Stomach (tissue), 9 donors: ENCODE results near the gene GZMA. TPM values are rescaled to one million over a fixed set of nuclear protein-coding genes. Genes with fewer than 3 reads are reported as not detected.
"Not testable (repeated sequence)": the region's sequence is repeated elsewhere in the genome, so short reads cannot be mapped to it uniquely, and the experiment has no call there.

Experiments
- DNase-seq, 2 donors: peaks; one replicate each; pipeline versions ENCODE4 v3.0.0 to v3.0.0-alpha.2; 2013 to 2019
- H3K27ac ChIP-seq, 5 donors: fragments of 200-600 bp in 4 of 5; sonication (generic) in 4 of 5; one replicate each; pipeline ENCODE4 v1.5.1; 2013 to 2019; ENCODE audit warnings: mild to moderate bottlenecking in 1 of 5, moderate library complexity in 1 of 5
- H3K27me3 ChIP-seq, 3 donors: fragments of 200-600 bp; sonication (generic); one replicate each; pipeline ENCODE4 v1.5.1; 2017 to 2019; ENCODE audit warnings: mixed run types in 1 of 3
- H3K36me3 ChIP-seq, 4 donors: fragments of 200-600 bp; sonication (generic); 1 replicate in 3 of 4; 2 replicates in 1 of 4; pipeline ENCODE4 v1.5.1; 2016 to 2019
- H3K4me1 ChIP-seq, 4 donors: fragments of 200-600 bp; sonication (generic); one replicate each; pipeline ENCODE4 v1.5.1; 2016 to 2019
- H3K4me3 ChIP-seq, 4 donors: fragments of 200-600 bp; sonication (generic) in 3 of 4; one replicate each; pipeline ENCODE4 v1.5.1; 2016 to 2019; ENCODE audit warnings: mild to moderate bottlenecking in 1 of 4
- H3K9me3 ChIP-seq, 4 donors: fragments of 200-600 bp; sonication (generic); one replicate each; pipeline ENCODE4 v1.5.1; 2016 to 2019
- EP300 ChIP-seq: sonication (generic); formaldehyde crosslinking; IDR thresholded peaks from one replicate; pipeline ENCODE4 v1.6.1; 2017; ENCODE audit warnings: antibody characterized with exemption
- POLR2A ChIP-seq, 4 donors: fragments of 450-650 bp; IDR thresholded peaks; one replicate each; pipeline ENCODE4 v1.6.1; 2016; ENCODE audit warnings: antibody characterized with exemption in 4 of 4, control low read depth in 2 of 4, mild to moderate bottlenecking in 1 of 4, moderate library complexity in 1 of 4
- POLR2AphosphoS5 ChIP-seq, 3 donors: sonication (generic); formaldehyde crosslinking; IDR thresholded peaks; one replicate each; pipeline ENCODE4 v1.6.1; 2016; ENCODE audit warnings: antibody characterized with exemption in 3 of 3
- WGBS, 5 donors: extraction: QIAGEN DNeasy Blood & Tissue Kit in 3 of 5; methylation state at CpG; one replicate each; pipeline versions ENCODE4 v1.1.5 to v1.1.7; 2013 to 2018; 5-methylcytosine and 5-hydroxymethylcytosine counted together
- intact Hi-C: fragments of 100-400 bp; cut with DNase I; formaldehyde crosslinking; loops from one replicate; pipeline ENCODE4 v1.15.1; 2023; ENCODE audit warnings: low total_unique reads
- polyA plus RNA-seq, 3 donors: library from polyadenylated mRNA; stranded (reverse); fragments of 200-250 nt; gene quantifications; one replicate each; pipeline ENCODE4 v1.2.3, GENCODE V29; 2013
- total RNA-seq, 5 donors: library from RNA; depleted of rRNA; stranded (reverse); fragments of >200 nt; gene quantifications; one replicate each; pipeline versions ENCODE4 v1.1.0 to v1.2.3, GENCODE V29; 2014 to 2016
- TF ChIP-seq, protein P1 (sequence below), 7 experiments: fragments of 450-650 bp in 4 of 7; fragments of 200-600 bp in 3 of 7; sonication (generic) in 3 of 7; IDR thresholded peaks; one replicate each; pipeline ENCODE4 v1.5.1; 2016 to 2019; ENCODE audit warnings: antibody characterized with exemption in 7 of 7, control low read depth in 2 of 7, mild to moderate bottlenecking in 1 of 7
- donor health status: healthy with polysubstance abuse.
- donor health status: Bipolar disorder and iron deficiency.
- donor health status: healthy.

GZMA gene
- total and polyA plus RNA-seq, 8 donors, result 1.8 to 9.9 (median 3.8) TPM; not detected in 2

DNA sequence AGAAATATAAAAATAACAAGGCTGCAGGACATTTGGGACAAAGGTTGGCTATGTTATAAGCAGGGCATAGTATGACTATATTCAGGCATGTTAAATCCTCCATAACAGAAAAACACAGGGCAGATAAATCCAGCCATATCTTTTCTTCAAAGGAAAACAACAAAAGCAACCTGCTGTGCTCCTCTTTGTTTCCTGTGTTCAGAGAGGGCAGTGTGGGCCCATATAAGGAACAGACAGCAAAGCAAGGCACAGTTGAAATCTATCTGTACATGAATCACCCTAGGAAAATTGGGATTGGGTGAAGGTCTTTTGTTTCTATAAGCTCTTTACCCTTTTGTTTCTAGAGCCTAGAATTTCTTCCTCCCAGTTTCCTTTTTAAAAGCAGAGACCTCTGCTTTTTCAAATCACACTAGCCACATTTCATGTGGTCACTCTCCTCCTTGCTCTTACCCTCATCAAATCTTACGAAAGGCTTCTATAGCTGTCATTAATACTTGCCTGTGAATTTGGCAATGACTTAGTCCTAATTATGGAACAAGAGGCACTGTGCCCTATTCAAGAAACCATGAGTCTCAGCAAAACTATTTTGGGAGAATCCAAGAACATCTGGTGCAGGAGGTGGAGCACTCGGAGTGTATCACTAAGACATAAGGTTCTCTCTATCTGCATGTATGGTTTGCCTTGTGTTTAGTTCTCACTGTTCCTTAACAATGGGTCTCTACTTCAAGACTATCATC is 1.8 kb downstream of the GZMA start:
- intact Hi-C loops, result no loop called here
- no peak for TF ChIP-seq POLR2A (IDR thresholded peaks at IDR 0.05)
- no peak for TF ChIP-seq POLR2AphosphoS5 (IDR thresholded peaks at IDR 0.05)
- no peak for TF ChIP-seq EP300
- TF ChIP-seq, protein P1, sequence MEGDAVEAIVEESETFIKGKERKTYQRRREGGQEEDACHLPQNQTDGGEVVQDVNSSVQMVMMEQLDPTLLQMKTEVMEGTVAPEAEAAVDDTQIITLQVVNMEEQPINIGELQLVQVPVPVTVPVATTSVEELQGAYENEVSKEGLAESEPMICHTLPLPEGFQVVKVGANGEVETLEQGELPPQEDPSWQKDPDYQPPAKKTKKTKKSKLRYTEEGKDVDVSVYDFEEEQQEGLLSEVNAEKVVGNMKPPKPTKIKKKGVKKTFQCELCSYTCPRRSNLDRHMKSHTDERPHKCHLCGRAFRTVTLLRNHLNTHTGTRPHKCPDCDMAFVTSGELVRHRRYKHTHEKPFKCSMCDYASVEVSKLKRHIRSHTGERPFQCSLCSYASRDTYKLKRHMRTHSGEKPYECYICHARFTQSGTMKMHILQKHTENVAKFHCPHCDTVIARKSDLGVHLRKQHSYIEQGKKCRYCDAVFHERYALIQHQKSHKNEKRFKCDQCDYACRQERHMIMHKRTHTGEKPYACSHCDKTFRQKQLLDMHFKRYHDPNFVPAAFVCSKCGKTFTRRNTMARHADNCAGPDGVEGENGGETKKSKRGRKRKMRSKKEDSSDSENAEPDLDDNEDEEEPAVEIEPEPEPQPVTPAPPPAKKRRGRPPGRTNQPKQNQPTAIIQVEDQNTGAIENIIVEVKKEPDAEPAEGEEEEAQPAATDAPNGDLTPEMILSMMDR (IDR thresholded peaks at IDR 0.05), result no peak
- no peaks in the 10 kb centered on the region for H3K27me3 ChIP-seq
- peaks cover 0 to 9% (median 2%) of the 10 kb centered on the region in 4 donors for H3K9me3 ChIP-seq
- H3K27ac ChIP-seq, result no peak overlapping the region
- no peaks in the 10 kb centered on the region for H3K36me3 ChIP-seq
- peak overlapping the region in 1 of 4 donors; percentile 0 for H3K4me3 ChIP-seq
- 78 to 90% (median 85%) methylated on average over 2 of the region's 2 CpGs for WGBS, 5 donors
- DNase-seq, result no peak
- H3K4me1 ChIP-seq, result no peaks in the 10 kb centered on the region

DNA sequence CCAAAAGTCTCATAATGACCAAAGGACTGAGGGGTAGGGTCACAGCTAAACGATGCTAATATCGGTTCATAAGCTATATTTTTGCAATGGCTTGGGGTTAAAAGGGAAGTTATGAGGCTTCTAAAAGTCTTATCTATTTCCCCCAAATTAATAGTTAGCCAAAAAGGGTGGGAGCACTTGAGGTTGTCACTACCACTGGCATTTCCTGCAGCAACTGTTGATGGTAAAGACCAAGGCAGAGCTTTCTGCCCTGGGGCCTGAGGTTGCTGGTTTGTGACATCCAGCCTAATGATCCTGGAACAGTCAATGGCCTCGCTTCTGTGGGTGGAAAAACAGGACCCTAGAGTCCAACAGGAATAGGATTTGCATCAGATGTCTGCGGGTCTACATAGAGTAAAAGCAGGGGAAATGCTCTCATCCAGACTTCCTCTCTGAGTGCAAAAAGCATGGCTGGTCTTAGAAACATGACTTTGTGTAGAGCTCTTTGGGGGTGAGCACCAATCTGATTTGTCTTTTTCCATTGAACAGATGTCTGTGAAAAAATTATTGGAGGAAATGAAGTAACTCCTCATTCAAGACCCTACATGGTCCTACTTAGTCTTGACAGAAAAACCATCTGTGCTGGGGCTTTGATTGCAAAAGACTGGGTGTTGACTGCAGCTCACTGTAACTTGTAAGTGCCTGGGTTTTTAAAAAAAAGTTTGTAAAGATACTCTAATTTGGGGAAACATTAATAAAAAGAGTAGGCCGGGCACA is 2.7 kb downstream of the GZMA start:
- no peak for DNase-seq
- Histone ChIP-seq H3K9me3 (peaks cover 0 to 9% (median 2%) of the 10 kb centered on the region in 4 donors), H3K27ac (no peak overlapping the region), H3K36me3 (no peaks in the 10 kb centered on the region), H3K4me3 (peak overlapping the region in 1 of 4 donors; percentile 0), H3K4me1 (no peaks in the 10 kb centered on the region), H3K27me3 (no peaks in the 10 kb centered on the region)
- WGBS, 5 donors, result 73 to 91% (median 82%) methylated on average over 5 of the region's 5 CpGs
- TF ChIP-seq POLR2AphosphoS5 (IDR thresholded peaks at IDR 0.05) (no peak), EP300 (no peak), POLR2A (IDR thresholded peaks at IDR 0.05) (no peak)
- TF ChIP-seq, protein P1 (IDR thresholded peaks at IDR 0.05), result no peak
- intact Hi-C loops, result no loop called here

DNA sequence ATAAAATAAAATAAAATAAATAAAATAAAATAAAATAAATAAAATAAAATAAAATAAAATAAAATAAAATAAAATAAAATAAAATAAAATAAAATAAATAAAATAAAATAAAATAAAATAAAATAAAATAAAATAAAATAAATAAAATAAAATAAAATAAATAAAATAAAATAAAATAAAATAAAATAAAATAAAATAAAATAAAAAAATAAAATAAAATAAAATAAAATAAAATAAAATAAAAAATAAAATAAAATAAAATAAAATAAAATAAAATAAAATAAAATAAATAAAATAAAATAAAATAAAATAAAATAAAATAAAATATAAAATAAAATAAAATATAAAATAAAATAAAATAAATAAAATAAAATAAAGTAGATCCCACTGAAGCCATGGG is 3.5 kb downstream of the GZMA start:
- DNase-seq, H3K4me3 ChIP-seq, intact Hi-C loops, H3K9me3 ChIP-seq, H3K36me3 ChIP-seq, H3K27ac ChIP-seq, H3K4me1 ChIP-seq, H3K27me3 ChIP-seq: not testable (repeated sequence)

DNA sequence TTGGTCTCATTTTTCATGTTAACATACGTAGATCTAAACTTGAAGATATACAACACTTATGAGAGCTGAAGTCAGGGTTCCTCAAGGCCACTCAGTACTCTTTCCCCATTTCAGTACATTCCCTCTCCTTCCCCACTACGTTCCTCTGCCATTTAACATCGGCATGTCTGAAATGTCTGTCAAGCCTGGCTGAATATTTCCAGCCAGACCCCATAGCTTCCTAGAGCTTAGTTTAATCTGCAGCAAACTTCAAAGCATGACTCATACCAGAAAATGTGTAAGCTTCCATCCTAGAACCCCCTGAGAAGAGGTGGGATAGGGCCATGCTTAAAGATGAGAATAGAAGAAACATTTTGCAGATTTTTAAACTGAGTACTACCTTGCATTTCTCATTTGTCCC is 6.2 kb downstream of the GZMA start:
- H3K9me3 ChIP-seq, result no peaks in the 10 kb centered on the region
- H3K27me3 ChIP-seq, result no peaks in the 10 kb centered on the region
- no peak overlapping the region for H3K27ac ChIP-seq
- no peaks in the 10 kb centered on the region for H3K4me1 ChIP-seq
- H3K4me3 ChIP-seq, result no peak overlapping the region
- TF ChIP-seq POLR2A (IDR thresholded peaks at IDR 0.05), result no peak
- TF ChIP-seq EP300, result no peak
- TF ChIP-seq POLR2AphosphoS5 (IDR thresholded peaks at IDR 0.05), result no peak
- TF ChIP-seq, protein P1 (IDR thresholded peaks at IDR 0.05), result no peak
- DNase-seq, result no peak
- no peaks in the 10 kb centered on the region for H3K36me3 ChIP-seq
- intact Hi-C loops, result no loop called here
- WGBS, 5 donors, result 71 to 83% (median 77%) methylated on average over 3 of the region's 3 CpGs

DNA sequence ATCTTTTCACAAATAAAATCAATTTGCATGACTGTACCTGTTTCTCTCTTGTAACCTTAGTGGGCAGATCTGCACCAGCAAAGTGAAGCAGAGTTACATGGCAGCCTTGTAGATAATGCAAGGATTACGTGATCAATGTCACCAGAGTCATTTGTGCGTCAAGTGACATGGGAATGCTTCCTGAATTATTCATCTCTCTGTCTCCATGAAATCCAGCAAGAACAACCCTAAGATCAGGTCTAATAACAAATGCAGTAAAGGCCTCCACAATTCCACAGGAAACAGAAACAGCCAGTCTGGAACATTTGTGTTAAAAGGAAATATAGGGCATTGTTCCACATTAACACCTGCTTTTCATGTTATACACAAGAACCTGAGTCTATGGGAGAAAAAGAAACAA is 7.8 kb downstream of the GZMA start:
- no peak for DNase-seq
- TF ChIP-seq POLR2A (IDR thresholded peaks at IDR 0.05) (no peak), EP300 (no peak), POLR2AphosphoS5 (IDR thresholded peaks at IDR 0.05) (no peak)
- TF ChIP-seq, protein P1 (IDR thresholded peaks at IDR 0.05), result no peak
- no peaks in the 10 kb centered on the region for H3K9me3 ChIP-seq
- intact Hi-C loops, result no loop called here
- no peaks in the 10 kb centered on the region for H3K4me1 ChIP-seq
- H3K36me3 ChIP-seq, result no peaks in the 10 kb centered on the region
- 80 to 95% (median 94%) methylated on average over 2 of the region's 2 CpGs for whole genome bisulfite sequencing, 5 donors
- no peaks in the 10 kb centered on the region for H3K27me3 ChIP-seq
- no peak overlapping the region for H3K27ac ChIP-seq
- H3K4me3 ChIP-seq, result no peak overlapping the region
